HepG2 (cell line): ENCODE measurements around the gene TRAPPC12. TPM values are rescaled to one million over a fixed set of nuclear protein-coding genes. Genes with fewer than 3 reads are reported as not detected.
A peak's percentile ranks its signal among the peaks of the same experiment; 100 is the strongest.

Source experiments
- ATAC-seq: fragments of 200-7000 bp; cut with Tn5 transposase; 3 replicates; pipeline ENCODE4 v1.9.1; 2020; ENCODE audit warnings: mild to moderate bottlenecking, moderate library complexity
- BruUV-seq: library from RNA; stranded (reverse); fragments of 400-500 nt; replicated peaks from 2 replicates; lab custom pipeline; 2021; lab: Mats Ljungman, UMichigan
- CTCF ChIA-PET: fragments of 300-600 bp; formaldehyde crosslinking; extraction: SDS; loops from one replicate; lab custom pipeline; 2021; ENCODE audit warnings: low total read pairs, inconsistent platforms, low intra/inter-chr PET ratio; lab: Yijun Ruan, JAX
- POLR2A ChIA-PET: fragments of 350-600 bp; sonication (Branson Sonifier 250); formaldehyde crosslinking; loops from one replicate; lab custom pipeline; 2020; ENCODE audit warnings: antibody characterized with exemption, inconsistent platforms; lab: Yijun Ruan, JAX
- DNase-seq: peaks from one replicate; pipeline ENCODE4 v3.0.0-alpha.2; 2015; ENCODE audit warnings: low spot score
- FAIRE-seq: peaks from 3 replicates; lab custom pipeline; 2011; peaks lifted over from hg19 to GRCh38; lab: Jason Lieb, UNC
- H2AFZ ChIP-seq: one replicate; pipeline ENCODE4 v1.6.1; 2011; ENCODE audit warnings: low read length, inconsistent platforms
- H3K27ac ChIP-seq: fragments of 300-600 bp; 3 replicates; pipeline ENCODE4 v1.8.0; 2011; ENCODE audit warnings: mixed run types, mild to moderate bottlenecking, mixed read lengths, low read length, inconsistent platforms; ENCODE audit not compliant: insufficient read depth; ENCODE audit errors: extremely low read length
- H3K27me3 ChIP-seq, 2 experiments: fragments of 200-600 bp in 1 of 2; 2 replicates in 1 of 2; 3 replicates in 1 of 2; pipeline versions ENCODE4 v1.6.0 to v1.8.0; 2011; ENCODE audit warnings: low read length in 2 of 2, mild to moderate bottlenecking in 2 of 2, moderate library complexity in 2 of 2, inconsistent platforms in 1 of 2; ENCODE audit not compliant: insufficient read depth in 2 of 2, control insufficient read depth in 1 of 2
- H3K36me3 ChIP-seq, 2 experiments: fragments of 200-600 bp in 1 of 2; replicated peaks in 1 of 2; 2 replicates in 1 of 2; 3 replicates in 1 of 2; pipeline versions ENCODE4 v1.5.1 to v1.8.0; 2011; ENCODE audit warnings: low read length in 2 of 2, inconsistent platforms in 1 of 2; ENCODE audit not compliant: insufficient read depth in 2 of 2, control insufficient read depth in 1 of 2
- H3K4me1 ChIP-seq: 2 replicates; pipeline ENCODE4 v1.5.1; 2012; ENCODE audit warnings: low read length, inconsistent platforms; ENCODE audit not compliant: insufficient read depth
- H3K4me2 ChIP-seq: 2 replicates; pipeline ENCODE4 v1.6.0; 2011; ENCODE audit warnings: low read depth, low read length, inconsistent platforms
- H3K4me3 ChIP-seq, 3 experiments: fragments of 200-600 bp in 1 of 3; sonication (generic), shearing (Covaris generic) in 1 of 3; replicated peaks in 1 of 3; 2 replicates each; pipeline ENCODE4 v1.5.1; 2011 to 2016; ENCODE audit warnings: low read length in 3 of 3, inconsistent platforms in 2 of 3, low read depth in 2 of 3, mild to moderate bottlenecking in 2 of 3, control low read depth in 1 of 3, mixed read lengths in 1 of 3; ENCODE audit not compliant: insufficient read depth in 1 of 3
- H3K79me2 ChIP-seq: one replicate; pipeline ENCODE4 v1.6.1; 2011; ENCODE audit warnings: low read length, inconsistent platforms; ENCODE audit not compliant: insufficient read depth
- H3K9ac ChIP-seq: 2 replicates; pipeline ENCODE4 v1.6.0; 2011; ENCODE audit warnings: mild to moderate bottlenecking, low read depth, low read length, inconsistent platforms; ENCODE audit not compliant: insufficient read depth
- H3K9me3 ChIP-seq: 2 replicates; pipeline ENCODE4 v1.5.1; 2012; ENCODE audit warnings: mild to moderate bottlenecking, low read length
- H4K20me1 ChIP-seq: 2 replicates; pipeline ENCODE4 v1.6.0; 2011; ENCODE audit warnings: inconsistent platforms, mild to moderate bottlenecking, low read length, moderate library complexity; ENCODE audit not compliant: insufficient read depth
- HES4 ChIP-seq: sonication (generic); formaldehyde crosslinking; IDR thresholded peaks from 2 replicates; pipeline ENCODE4 v1.9.0; 2021; ENCODE audit warnings: mild to moderate bottlenecking, missing genetic modification reagents, borderline replicate concordance
- WGBS: methylation state at CpG from one replicate; pipeline ENCODE4 v1.1.6; 2017; ENCODE audit warnings: low lambda C conversion rate; 5-methylcytosine and 5-hydroxymethylcytosine counted together
- in situ Hi-C: cut with HindIII; loops from 2 replicates; pipeline ENCODE4 v1.10.0; 2017; ENCODE audit warnings: low pct_unique_long_range_greater_than_20kb; ENCODE audit not compliant: extremely low pct_ligation_motif_present
- intact Hi-C: fragments of 100-400 bp; cut with micrococcal nuclease; formaldehyde crosslinking; loops from one replicate; pipeline ENCODE4 v1.10.0; 2022; ENCODE audit not compliant: unreplicated experiment
- polyA plus RNA-seq, 8 experiments: library from polyadenylated mRNA; depleted of rRNA in 3 of 8; stranded (reverse) in 7 of 8; unstranded in 1 of 8; fragments of >200 nt; fragmentation: Illumina TruSeq in 4 of 8; extraction: Trizol in 4 of 8; gene quantifications; 2 replicates each; pipeline versions ENCODE4 v1.2.1 to v1.2.3, GENCODE V29; 2011 to 2016; ENCODE audit warnings: low read depth in 4 of 8, missing spikeins in 1 of 8, mixed read lengths in 1 of 8; ENCODE audit not compliant: insufficient read depth in 1 of 8
- total RNA-seq, 5 experiments: library from RNA; depleted of rRNA; stranded (reverse); fragments of >200 nt; fragmentation: Illumina TruSeq; extraction: Trizol; gene quantifications; 2 replicates each; pipeline ENCODE4 v1.2.3, GENCODE V29; 2016; ENCODE audit warnings: low read depth in 1 of 5
- TF ChIP-seq, protein P1 (sequence below): sonication (generic); formaldehyde crosslinking; IDR thresholded peaks from one replicate; pipeline ENCODE4 v1.5.1; 2020; ENCODE audit warnings: mild to moderate bottlenecking, missing genetic modification reagents; ENCODE audit errors: not compliant biosample characterization
- TF ChIP-seq, protein P2 (sequence below): IDR thresholded peaks from 2 replicates; pipeline ENCODE4 v1.6.1; 2016; ENCODE audit warnings: missing compliant biosample characterization, missing genetic modification reagents, borderline replicate concordance

The TRAPPC12 gene
- total and polyA plus RNA-seq, 2 of the 13 experiments (the other 11 are each of a cell fraction or from before 2014, with no cell fraction given) = 46.4 to 97.7 TPM

DNA sequence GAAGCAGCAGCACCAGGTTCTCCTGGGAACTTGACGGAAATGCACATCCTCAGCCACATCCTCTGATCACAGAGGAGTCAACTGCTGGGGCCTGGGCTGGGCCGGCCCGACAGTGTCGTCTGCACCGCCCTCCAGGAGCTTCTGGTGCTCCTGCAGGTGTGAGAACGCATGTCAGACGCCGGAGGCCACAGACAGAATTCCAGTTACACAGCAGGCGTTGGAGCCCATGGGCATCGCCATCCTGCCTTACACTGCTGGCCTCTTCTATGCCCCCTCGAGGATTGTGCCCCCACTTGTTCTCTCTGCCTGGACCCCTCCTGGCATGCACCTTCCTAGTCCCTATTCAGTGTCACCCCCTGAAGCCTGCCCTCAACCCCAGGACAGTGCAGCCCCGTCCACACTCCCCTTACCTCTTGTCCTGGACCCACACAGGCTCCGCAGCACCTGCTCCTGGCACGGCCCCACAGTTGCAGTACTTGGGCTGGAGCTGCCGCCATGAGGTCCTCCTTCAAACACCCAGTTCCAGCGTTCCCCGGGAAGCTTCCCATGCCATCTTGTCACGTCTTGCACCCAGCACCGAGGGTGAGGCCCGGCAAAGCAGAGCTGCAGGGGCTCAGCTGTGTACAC lies 102.4 kb downstream of the TRAPPC12 start:
- CTCF ChIA-PET = no interaction called here
- in situ Hi-C loops = no loop called here
- Histone ChIP-seq H3K9ac (no peak overlapping the region), H3K4me3 (no peak overlapping the region), H3K9me3 (no peaks in the 10 kb centered on the region), H3K4me1 (peaks cover 18% of the 10 kb centered on the region), H2AFZ (no peak overlapping the region), H3K79me2 (no peaks in the 10 kb centered on the region), H3K4me2 (no peak overlapping the region), H3K36me3 (peaks cover 12 to 21% of the 10 kb centered on the region in 2 experiments; a peak in 4 of 5 replicates), H3K27me3 (no peaks in the 10 kb centered on the region), H3K27ac (no peak overlapping the region), H4K20me1 (no peaks in the 10 kb centered on the region)
- intact Hi-C loops = no loop called here
- ATAC-seq (no peak), DNase-seq (no peak), FAIRE-seq (no peak)
- WGBS = 94% methylated on average over 20 of the region's 20 CpGs
- BruUV-seq = no TSS peak
- POLR2A ChIA-PET = interaction anchor here (3.5 to 4.5 kb wide), 2 partner anchors 11 to 14 kb away, joined by 21 to 35 read pairs; no protein-coding TSS in a partner anchor
- TF ChIP-seq, protein P1, sequence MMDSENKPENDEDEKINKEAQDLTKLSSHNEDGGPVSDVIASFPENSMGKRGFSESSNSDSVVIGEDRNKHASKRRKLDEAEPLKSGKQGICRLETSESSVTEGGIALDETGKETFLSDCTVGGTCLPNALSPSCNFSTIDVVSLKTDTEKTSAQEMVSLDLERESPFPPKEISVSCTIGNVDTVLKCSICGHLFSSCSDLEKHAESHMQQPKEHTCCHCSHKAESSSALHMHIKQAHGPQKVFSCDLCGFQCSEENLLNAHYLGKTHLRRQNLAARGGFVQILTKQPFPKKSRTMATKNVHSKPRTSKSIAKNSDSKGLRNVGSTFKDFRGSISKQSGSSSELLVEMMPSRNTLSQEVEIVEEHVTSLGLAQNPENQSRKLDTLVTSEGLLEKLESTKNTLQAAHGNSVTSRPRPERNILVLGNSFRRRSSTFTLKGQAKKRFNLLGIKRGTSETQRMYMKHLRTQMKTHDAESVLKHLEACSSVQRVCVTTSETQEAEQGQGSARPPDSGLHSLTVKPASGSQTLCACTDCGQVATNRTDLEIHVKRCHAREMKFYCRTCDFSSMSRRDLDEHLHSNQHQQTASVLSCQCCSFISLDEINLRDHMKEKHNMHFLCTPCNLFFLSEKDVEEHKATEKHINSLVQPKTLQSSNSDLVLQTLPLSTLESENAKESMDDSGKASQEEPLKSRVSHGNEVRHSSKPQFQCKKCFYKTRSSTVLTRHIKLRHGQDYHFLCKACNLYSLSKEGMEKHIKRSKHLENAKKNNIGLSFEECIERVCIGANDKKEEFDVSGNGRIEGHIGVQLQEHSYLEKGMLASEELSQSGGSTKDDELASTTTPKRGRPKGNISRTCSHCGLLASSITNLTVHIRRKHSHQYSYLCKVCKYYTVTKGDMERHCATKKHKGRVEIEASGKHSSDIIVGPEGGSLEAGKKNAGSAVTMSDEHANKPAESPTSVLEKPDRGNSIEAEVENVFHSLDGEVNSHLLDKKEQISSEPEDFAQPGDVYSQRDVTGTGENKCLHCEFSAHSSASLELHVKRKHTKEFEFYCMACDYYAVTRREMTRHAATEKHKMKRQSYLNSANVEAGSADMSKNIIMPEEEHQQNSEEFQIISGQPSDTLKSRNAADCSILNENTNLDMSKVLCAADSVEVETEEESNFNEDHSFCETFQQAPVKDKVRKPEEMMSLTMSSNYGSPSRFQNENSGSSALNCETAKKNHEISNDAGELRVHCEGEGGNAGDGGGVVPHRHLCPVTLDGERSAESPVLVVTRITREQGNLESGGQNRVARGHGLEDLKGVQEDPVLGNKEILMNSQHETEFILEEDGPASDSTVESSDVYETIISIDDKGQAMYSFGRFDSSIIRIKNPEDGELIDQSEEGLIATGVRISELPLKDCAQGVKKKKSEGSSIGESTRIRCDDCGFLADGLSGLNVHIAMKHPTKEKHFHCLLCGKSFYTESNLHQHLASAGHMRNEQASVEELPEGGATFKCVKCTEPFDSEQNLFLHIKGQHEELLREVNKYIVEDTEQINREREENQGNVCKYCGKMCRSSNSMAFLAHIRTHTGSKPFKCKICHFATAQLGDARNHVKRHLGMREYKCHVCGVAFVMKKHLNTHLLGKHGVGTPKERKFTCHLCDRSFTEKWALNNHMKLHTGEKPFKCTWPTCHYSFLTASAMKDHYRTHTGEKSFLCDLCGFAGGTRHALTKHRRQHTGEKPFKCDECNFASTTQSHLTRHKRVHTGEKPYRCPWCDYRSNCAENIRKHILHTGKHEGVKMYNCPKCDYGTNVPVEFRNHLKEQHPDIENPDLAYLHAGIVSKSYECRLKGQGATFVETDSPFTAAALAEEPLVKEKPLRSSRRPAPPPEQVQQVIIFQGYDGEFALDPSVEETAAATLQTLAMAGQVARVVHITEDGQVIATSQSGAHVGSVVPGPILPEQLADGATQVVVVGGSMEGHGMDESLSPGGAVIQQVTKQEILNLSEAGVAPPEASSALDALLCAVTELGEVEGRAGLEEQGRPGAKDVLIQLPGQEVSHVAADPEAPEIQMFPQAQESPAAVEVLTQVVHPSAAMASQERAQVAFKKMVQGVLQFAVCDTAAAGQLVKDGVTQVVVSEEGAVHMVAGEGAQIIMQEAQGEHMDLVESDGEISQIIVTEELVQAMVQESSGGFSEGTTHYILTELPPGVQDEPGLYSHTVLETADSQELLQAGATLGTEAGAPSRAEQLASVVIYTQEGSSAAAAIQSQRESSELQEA (CRISPR knock-in tag) = no peak
- TF ChIP-seq, protein P2, sequence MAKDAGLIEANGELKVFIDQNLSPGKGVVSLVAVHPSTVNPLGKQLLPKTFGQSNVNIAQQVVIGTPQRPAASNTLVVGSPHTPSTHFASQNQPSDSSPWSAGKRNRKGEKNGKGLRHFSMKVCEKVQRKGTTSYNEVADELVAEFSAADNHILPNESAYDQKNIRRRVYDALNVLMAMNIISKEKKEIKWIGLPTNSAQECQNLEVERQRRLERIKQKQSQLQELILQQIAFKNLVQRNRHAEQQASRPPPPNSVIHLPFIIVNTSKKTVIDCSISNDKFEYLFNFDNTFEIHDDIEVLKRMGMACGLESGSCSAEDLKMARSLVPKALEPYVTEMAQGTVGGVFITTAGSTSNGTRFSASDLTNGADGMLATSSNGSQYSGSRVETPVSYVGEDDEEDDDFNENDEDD (CRISPR knock-in tag) = no peak
- 0 out of 2 replicates have a peak, but pooled peaks have one; percentile 36 for TF ChIP-seq HES4 (CRISPR knock-in tag)
